ENCODE measurements around the gene TAS2R16. TPM values are rescaled to one million over a fixed set of nuclear protein-coding genes. Genes with fewer than 3 reads are reported as not detected.
"Not testable (repeated sequence)": the region's sequence is repeated elsewhere in the genome, so short reads cannot be mapped to it uniquely, and the experiment has no call there.

TAS2R16 gene
- total RNA-seq, 1 experiment from 2014 or later: not detected

DNA sequence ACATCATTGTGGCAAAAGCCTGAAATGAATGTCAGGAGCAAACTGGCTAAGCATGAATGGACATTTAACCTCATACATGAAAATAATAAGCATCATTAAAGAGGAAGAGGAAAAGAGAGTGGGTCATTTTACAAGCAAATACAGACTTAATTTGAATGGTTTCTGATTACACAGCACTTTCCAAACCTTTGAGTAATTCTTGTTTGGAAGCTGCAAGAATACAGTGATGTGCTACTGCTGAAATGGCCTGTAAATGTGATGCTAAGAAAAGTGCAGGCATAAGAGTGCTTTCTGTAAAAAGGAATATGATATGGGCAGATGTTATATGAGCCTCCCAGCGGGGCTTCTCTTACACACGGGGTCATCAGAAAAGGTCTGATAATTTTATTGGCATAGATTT lies 30.2 kb downstream of the TAS2R16 start:
- Histone ChIP-seq H4K5ac (ENCODE audit: insufficient read length, low read depth, low read length) (no peak overlapping the region), H2BK120ac (ENCODE audit: low read depth, low read length, poor library complexity, severe bottlenecking) (no peak overlapping the region), H3K79me1 (ENCODE audit: insufficient read depth, low read depth, low read length, poor library complexity, severe bottlenecking) (no peaks in the 10 kb centered on the region), H3K27me3 (ENCODE audit: insufficient read depth, low read length) (no peaks in the 10 kb centered on the region), H3K4me1 (ENCODE audit: insufficient read depth, low read length) (no peaks in the 10 kb centered on the region), H3K18ac (ENCODE audit: insufficient read length, low read depth, low read length) (no peak overlapping the region), H2BK20ac (ENCODE audit: low read depth, low read length, poor library complexity, severe bottlenecking) (no peak overlapping the region), H3K23me2 (ENCODE audit: insufficient read length, low read depth, low read length, poor library complexity, severe bottlenecking) (no peaks in the 10 kb centered on the region), H4K8ac (replicated peaks; ENCODE audit: insufficient read length, low read depth, low read length) (no peak overlapping the region), H3K9me3 (ENCODE audit: control insufficient read depth, low read depth, low read length) (no peaks in the 10 kb centered on the region), H2AFZ (ENCODE audit: low read length) (no peak overlapping the region), H4K91ac (ENCODE audit: insufficient read length, low read depth, low read length) (no peak overlapping the region), H3K23ac (ENCODE audit: insufficient read length, low read depth, low read length) (no peak overlapping the region), H2BK5ac (ENCODE audit: insufficient read length, low read length) (no peak overlapping the region), H2AK5ac (ENCODE audit: insufficient read length, low read length) (no peak overlapping the region), H2BK15ac (ENCODE audit: low read depth, low read length) (no peak overlapping the region), H3K14ac (ENCODE audit: insufficient read depth, low read length) (no peak overlapping the region), H3K4ac (ENCODE audit: low read depth, low read length) (no peak overlapping the region), H3K9ac (ENCODE audit: extremely low read depth, insufficient read length, low read length) (no peak overlapping the region), H3K4me2 (ENCODE audit: insufficient read depth, insufficient read length, low read length) (no peak overlapping the region), H2BK12ac (ENCODE audit: insufficient read length, low read depth, low read length) (no peak overlapping the region), H3K27ac (ENCODE audit: insufficient read length, low read depth, low read length) (no peak overlapping the region), H3T11ph (ENCODE audit: low read length) (no peak overlapping the region), H3K79me2 (ENCODE audit: insufficient read depth, low read length) (no peaks in the 10 kb centered on the region), H3K56ac (ENCODE audit: insufficient read length, low read depth, low read length) (no peak overlapping the region), H4K20me1 (ENCODE audit: control insufficient read depth, insufficient read depth, insufficient read length) (no peaks in the 10 kb centered on the region)
- Mint-ChIP-seq H3K4me3 (no peak overlapping the region), H3K36me3 (ENCODE audit: insufficient read depth in 1 of 3, low read depth in 3 of 3) (no peaks in the 10 kb centered on the region), H3K4me1 (peaks cover 6 to 10% of the 10 kb centered on the region in 2 experiments), H3K9me3 (no peaks in the 10 kb centered on the region), H3K27ac (no peak overlapping the region), H3K27me3 (ENCODE audit: low read depth) (no peaks in the 10 kb centered on the region; the same call in 1 of the 2 replicates)
- no peak for DNase-seq
- TF ChIP-seq CTCF (conservative IDR thresholded peaks at IDR 0.05): no peak
- WGBS (ENCODE audit: extremely low coverage, insufficient read length, low lambda C conversion rate): no CpG with 5 or more reads among the region's 2 CpGs

DNA sequence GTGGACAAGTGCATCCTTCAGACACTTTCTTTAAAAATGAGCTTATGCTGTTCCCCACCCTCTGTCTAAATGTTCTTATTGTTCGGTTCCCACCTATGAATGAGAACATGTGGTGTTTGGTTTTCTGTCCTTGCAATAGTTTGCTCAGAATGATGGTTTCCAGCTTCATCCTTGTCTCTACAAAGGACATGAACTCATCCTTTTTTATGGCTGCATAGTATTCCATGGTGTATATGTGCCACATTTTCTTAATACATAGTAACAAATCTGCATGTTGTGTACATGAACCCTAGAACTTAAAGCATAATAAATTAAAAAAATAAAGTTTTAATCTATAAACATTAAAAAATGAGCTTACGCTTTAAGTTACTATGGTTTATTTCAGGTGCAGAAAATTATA lies 41.8 kb downstream of the TAS2R16 start:
- H2BK20ac ChIP-seq (ENCODE audit: low read depth, low read length, poor library complexity, severe bottlenecking); H3K79me1 ChIP-seq (ENCODE audit: insufficient read depth, low read depth, low read length, poor library complexity, severe bottlenecking); H3K56ac ChIP-seq (ENCODE audit: insufficient read length, low read depth, low read length); H3K4me1 Mint-ChIP-seq; H4K91ac ChIP-seq (ENCODE audit: insufficient read length, low read depth, low read length); H3K23ac ChIP-seq (ENCODE audit: insufficient read length, low read depth, low read length); H2BK15ac ChIP-seq (ENCODE audit: low read depth, low read length); H4K5ac ChIP-seq (ENCODE audit: insufficient read length, low read depth, low read length); DNase-seq; H2BK12ac ChIP-seq (ENCODE audit: insufficient read length, low read depth, low read length); H3K79me2 ChIP-seq (ENCODE audit: insufficient read depth, low read length); H3K27ac Mint-ChIP-seq; H3K27me3 Mint-ChIP-seq (ENCODE audit: low read depth); H3K9me3 Mint-ChIP-seq; H2BK5ac ChIP-seq (ENCODE audit: insufficient read length, low read length); H3K9ac ChIP-seq (ENCODE audit: extremely low read depth, insufficient read length, low read length); H4K8ac ChIP-seq (replicated peaks; ENCODE audit: insufficient read length, low read depth, low read length); H3K27ac ChIP-seq (ENCODE audit: insufficient read length, low read depth, low read length); H3K27me3 ChIP-seq (ENCODE audit: insufficient read depth, low read length); H3K36me3 Mint-ChIP-seq (ENCODE audit: insufficient read depth in 1 of 3, low read depth in 3 of 3); H3K9me3 ChIP-seq (ENCODE audit: control insufficient read depth, low read depth, low read length); H3K4me1 ChIP-seq (ENCODE audit: insufficient read depth, low read length); H2AFZ ChIP-seq (ENCODE audit: low read length); H4K20me1 ChIP-seq (ENCODE audit: control insufficient read depth, insufficient read depth, insufficient read length); H3K4ac ChIP-seq (ENCODE audit: low read depth, low read length); H3K23me2 ChIP-seq (ENCODE audit: insufficient read length, low read depth, low read length, poor library complexity, severe bottlenecking); H3K4me3 Mint-ChIP-seq; H2BK120ac ChIP-seq (ENCODE audit: low read depth, low read length, poor library complexity, severe bottlenecking); H3T11ph ChIP-seq (ENCODE audit: low read length); H3K14ac ChIP-seq (ENCODE audit: insufficient read depth, low read length); H2AK5ac ChIP-seq (ENCODE audit: insufficient read length, low read length); H3K4me2 ChIP-seq (ENCODE audit: insufficient read depth, insufficient read length, low read length); H3K18ac ChIP-seq (ENCODE audit: insufficient read length, low read depth, low read length): not testable (repeated sequence)
- WGBS (ENCODE audit: extremely low coverage, insufficient read length, low lambda C conversion rate): no CpG with 5 or more reads among the region's 2 CpGs
